GM19351 (cell line): ENCODE data around the gene SLC50A1.

Source experiments
- ATAC-seq: cut with Tn5 transposase; IDR thresholded peaks from one replicate; pipeline ENCODE4 v1.9.1; 2021; ENCODE audit warnings: mild to moderate bottlenecking, moderate library complexity; ENCODE audit not compliant: unreplicated experiment

The SLC50A1 gene, protein sequence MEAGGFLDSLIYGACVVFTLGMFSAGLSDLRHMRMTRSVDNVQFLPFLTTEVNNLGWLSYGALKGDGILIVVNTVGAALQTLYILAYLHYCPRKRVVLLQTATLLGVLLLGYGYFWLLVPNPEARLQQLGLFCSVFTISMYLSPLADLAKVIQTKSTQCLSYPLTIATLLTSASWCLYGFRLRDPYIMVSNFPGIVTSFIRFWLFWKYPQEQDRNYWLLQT

DNA sequence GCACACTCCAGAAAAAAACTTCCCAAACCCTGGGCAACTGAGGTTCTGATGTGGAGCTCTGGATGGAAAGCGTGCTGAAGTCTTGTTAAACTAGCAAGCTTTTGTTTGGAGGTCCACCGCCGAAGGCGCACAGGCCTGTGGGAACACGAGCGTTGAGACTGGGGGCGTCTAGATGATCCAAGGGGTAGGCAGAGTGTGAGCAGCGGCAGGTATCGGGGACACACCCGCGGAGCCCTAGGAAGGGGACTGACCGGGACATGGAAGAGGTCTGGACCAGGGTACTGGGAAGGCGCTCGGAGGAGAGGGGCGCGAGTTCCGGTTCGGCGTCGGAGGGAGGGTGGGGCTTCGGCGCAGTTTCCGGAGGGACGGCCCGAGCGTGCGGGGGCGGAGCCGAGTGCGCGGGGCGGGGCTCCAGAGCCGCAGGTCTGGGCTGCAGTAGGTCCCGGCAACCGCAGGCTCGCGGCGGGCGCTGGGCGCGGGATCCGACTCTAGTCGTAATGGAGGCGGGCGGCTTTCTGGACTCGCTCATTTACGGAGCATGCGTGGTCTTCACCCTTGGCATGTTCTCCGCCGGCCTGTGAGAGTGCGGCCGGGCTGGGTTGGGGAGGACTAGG lies at the start of gene SLC50A1:
Gene SLC50A1 (plus strand): TSS at position 438 of the 614 bp plus-strand sequence. CDS start 60 bp downstream, at position 498.
- peak; percentile 71 for ATAC-seq

DNA sequence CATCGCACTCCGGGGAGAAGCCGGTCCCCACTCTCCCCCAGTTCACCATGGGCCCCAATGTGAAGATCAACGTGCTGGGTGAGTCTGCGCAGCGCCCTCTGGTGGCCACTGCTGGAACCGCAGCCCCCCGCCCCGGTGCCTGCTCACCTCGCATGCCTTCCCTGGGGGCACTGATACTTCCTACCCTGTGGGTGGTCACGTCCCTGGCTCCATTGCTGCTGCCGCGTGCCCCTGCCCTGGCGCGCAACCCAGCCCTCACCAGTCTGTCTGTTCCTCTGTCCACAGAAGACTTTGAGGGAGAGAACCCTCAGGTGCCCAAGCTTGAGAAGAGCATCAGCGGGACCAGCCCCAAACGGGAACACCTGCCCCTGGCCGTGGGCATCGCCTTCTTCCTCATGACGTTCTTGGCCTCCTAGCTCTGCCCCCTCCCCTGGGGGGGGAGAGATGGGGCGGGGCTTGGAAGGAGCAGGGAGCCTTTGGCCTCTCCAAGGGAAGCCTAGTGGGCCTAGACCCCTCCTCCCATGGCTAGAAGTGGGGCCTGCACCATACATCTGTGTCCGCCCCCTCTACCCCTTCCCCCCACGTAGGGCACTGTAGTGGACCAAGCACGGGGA lies 49.4 kb upstream of the SLC50A1 start:
- no peak for ATAC-seq

- ATAC-seq = no peak
Observed at GRCh38 chr1:155086856-155087535, 48.7 kb upstream of the SLC50A1 start.

DNA sequence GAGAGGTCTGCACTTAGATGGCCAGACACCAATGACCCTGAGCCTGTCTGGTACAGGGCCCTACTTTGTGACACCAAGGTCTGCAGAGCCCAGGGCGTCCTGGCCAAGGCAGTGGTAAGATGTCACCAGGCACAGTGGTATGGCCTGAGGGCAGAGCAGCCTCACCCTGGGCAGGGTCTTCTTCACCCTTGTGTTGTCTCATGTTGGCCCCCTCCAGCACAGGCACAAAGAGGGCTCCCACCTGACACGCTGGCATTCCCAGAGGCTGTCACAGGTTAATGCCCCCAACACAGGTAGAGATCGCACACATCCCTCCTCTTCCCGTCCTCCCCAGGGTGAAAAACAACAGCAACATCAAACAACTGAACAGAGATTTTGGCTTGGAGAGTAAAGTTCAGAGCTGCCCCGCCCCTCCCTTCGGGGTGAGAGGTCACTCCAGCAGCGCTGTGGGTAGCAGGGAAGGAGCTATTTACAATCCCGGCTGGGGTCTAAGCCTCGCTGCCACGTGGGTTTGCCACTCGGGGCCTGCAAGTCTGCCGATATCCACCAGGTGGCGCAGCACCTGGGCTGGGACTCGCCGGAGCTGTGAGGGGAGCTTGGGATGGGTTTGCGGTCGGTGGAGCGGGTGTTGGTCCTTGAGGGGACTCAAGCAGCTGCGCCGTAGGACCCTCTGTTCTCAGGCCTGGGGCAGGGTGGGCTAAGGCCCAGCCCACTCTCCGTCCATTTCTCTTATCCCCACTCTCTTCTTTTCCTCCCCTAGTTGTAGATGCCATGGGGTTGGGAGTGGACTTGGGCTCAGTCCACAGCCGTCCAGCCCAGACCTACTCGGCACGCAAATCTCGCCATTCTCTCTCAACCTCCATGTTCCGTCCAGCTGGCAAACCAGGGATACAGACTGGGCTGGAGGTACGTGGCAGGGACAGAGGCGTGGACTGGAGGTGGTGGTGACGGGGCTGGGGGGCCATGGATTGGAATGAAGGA lies 44.3 kb upstream of the SLC50A1 start:
- no peak for ATAC-seq

DNA sequence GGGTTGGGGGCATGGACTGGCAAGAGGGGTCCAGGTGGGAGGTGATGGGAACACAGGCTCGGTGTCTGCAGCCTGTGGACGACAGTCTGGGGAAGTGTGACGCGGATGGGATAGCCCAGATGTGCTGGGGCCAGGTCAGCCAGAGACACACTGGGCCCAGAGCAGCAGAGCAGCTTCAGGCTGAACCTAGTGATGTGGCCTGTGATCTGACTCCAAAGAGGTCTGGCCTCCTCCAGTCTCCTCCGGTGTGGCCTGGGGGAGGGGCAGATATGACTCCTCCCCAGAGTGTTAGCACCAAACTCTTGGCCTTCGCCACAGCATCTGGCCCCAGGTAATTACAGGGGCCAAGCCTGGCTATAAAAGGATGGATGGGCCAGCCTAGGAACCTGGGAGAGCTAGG lies 43.5 kb upstream of the SLC50A1 start:
- no peak for ATAC-seq

GRCh38 chr1:155092641-155093040 lies 43.0 kb upstream of the SLC50A1 start:
- no peak for ATAC-seq

GRCh38 chr1:155093911-155094621 lies 41.6 kb upstream of the SLC50A1 start:
- no peak for ATAC-seq

DNA sequence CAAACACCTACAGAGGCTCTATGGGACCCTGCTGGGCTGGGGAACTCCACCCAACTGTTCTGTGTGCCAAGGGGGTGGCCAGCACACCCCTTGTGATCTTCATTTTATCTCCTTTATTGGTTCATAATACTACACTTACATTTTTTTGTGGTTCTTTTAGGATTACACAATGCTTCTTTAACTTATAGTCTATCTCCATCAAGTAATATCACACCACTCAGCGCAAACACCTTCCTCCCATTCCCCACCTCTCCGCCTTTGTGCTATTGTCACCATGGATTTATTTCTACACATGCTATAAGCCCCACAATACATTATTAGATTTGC lies 41.1 kb upstream of the SLC50A1 start:
- ATAC-seq = no peak

DNA sequence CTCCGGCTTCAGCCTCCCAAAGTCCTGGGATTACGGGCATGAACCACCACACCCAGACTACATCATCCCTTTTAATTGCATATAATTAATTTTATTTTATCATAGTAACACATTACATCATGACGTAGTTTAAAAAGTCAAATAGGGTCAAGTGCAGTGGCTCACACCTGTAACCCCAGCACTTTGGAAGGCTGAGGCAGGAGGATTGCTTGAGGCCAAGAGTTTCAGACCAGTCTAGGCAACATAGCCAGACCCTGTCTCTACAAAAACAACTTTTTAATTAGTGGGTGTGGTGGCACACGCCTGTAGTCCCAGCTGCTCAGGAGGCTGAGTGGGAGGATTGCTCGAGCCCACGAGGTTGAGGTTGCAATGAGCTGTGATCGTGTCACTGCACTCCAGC lies 36.3 kb upstream of the SLC50A1 start:
- ATAC-seq = no peak

GRCh38 chr1:155103325-155103724 lies 32.3 kb upstream of the SLC50A1 start:
- ATAC-seq = no peak

GRCh38 chr1:155104605-155105534 lies 30.8 kb upstream of the SLC50A1 start:
- ATAC-seq = no peak

DNA sequence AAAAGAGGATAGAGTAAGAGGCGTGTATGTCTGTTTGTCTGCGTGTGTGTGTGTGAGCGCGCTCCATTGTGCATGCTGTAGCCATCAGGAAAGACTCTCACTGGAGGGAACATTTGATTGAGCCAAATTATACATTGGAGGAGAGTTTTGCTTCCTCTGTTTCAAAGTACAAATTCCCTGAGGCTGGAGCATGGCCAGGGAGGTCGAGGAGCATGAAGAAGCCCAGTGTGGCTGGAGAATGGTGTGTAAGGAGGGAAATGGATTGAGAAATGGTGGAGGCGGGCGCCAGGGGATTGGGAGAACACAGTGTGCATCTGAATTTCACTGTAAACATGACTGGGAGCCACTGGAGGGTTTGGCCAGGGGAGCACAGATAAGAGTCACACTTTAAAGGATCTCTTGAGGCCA lies 30.0 kb upstream of the SLC50A1 start:
- ATAC-seq = no peak

- no peak for ATAC-seq
Observed at GRCh38 chr1:155106862-155107261, 28.8 kb upstream of the SLC50A1 start.

- no peak for ATAC-seq
Observed at GRCh38 chr1:155107309-155108264, 28.1 kb upstream of the SLC50A1 start.

DNA sequence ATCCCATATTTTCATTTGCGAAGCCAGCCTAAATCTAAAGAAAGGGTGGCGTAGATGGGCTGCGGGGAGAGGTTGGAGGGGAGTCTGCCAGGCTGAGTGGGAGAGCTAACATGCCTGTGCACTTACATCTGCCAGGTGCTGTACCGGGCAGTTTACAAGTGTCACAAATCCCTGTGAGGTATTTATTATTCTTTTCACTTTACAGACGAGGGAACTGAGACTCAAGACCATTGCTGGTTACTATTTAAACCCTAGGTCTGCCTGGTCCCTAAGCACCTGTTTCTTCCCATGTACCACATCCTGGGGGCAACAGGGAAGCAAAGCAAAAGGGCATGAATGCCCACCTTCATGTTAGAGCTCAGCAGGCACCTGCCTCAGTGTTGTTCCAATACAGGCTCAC lies 27.4 kb upstream of the SLC50A1 start:
- ATAC-seq = no peak

- ATAC-seq = no peak
Observed at GRCh38 chr1:155110381-155110780, 25.3 kb upstream of the SLC50A1 start.

DNA sequence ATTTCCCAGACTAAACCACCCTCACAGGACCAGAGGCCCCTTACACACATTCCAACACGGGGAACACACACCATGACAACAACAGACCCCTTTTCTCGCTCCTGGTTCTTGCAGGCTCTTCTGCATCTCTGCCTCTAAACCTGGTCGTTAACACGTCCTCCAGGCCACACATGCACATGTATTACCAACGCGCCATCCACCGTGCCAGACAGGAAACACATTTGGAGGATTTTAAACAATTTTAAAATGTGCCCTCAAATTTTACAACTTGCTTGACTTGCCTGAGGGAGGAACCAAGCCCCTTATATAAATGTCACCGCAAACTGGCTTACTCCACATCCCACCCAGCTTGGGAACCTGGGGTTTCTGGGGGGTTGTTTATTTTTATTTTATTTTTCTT lies 24.8 kb upstream of the SLC50A1 start:
- ATAC-seq = no peak

DNA sequence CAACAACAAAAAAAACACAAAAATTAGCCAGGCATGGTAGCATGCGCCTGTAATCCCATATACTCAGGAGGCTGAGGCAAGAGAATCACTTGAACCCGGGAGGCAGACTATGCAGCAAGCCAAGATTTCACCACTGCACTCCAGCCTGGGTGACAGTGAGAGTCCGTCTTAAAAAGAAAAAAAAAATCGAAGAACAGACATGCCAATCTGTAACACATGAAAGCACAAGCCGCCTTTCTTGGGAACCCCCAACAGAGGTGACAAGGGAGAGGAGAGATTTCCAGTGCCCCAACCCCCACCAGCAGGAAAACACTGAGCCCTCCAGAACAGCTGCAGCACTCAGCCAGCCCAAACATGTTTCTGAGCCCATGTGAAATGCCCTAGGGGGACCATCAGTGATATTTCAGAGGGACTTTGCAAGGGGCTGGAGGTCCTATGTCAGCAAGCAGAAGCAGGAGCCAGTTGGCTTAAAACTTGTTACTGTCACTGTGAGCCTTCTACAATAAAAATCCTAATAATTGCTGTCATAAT lies 22.1 kb upstream of the SLC50A1 start:
- no peak for ATAC-seq
